ENCODE measurements around the gene USP48.

USP48 gene

DNA sequence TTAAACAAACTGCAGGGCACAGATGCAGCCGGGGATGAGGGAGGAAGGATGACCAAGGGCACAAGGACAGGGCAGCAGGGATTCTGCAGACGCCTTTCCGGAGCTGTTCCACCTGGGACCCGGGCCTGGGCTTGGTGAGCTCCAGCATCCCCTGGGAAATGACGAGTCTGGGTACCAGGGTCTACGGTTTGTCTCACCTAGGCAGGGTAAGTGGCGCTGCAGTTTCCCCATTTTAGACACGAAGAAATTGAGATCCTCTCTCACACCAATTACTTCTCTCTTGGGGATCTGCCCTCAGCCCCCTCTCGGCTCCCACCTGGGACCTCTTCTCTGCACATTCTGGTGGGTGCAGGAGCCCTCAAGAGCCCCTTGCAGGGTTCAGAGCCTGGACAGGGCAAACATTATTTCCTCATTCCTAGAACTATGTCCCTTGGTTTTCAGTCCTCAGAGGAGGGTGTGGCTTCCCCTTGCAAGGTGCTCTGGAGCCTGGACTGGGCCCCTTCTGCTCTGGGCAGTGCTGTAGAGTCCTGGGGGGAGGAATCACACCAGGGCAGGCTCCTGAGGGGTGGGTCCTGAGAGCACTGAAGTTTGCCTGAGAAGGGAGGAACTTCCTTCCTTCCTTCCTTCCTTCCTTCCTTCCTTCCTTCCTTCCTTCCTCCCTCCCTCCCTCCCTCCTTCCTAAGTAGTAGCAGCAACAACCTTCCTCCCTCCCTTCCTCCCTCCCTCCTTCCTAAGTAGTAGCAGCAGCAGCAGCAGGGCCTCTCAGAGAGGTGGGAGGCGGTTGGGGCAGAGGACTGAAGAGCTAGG lies 129.8 kb downstream of the USP48 start:
- Histone ChIP-seq H3K9me3 (ENCODE audit: insufficient read depth, low read depth, low read length) (no peaks in the 10 kb centered on the region), H3K36me3 (ENCODE audit: insufficient read depth, low read length) (no peaks in the 10 kb centered on the region), H3K4me3 (ENCODE audit: low read length, poor library complexity, severe bottlenecking) (no peak overlapping the region), H3K79me2 (ENCODE audit: insufficient read depth, low read length) (no peaks in the 10 kb centered on the region), H3K9me2 (replicated peaks; ENCODE audit: low read depth, low read length) (no peaks in the 10 kb centered on the region), H4K20me1 (ENCODE audit: insufficient read depth, low read length, poor library complexity, severe bottlenecking) (no peaks in the 10 kb centered on the region), H2AFZ (ENCODE audit: low read length) (no peak overlapping the region), H3K9ac (ENCODE audit: low read depth, low read length, poor library complexity, severe bottlenecking) (no peak overlapping the region), H3K4me1 (ENCODE audit: insufficient read depth, low read length, poor library complexity, severe bottlenecking) (no peaks in the 10 kb centered on the region), H3K27me3 (ENCODE audit: insufficient read depth, low read length, poor library complexity, severe bottlenecking) (no peaks in the 10 kb centered on the region), H3F3A (ENCODE audit: low read depth) (no peaks in the 10 kb centered on the region), H3K4me2 (ENCODE audit: low read depth, low read length, poor library complexity, severe bottlenecking) (no peak overlapping the region)
- TF ChIP-seq EZH2phosphoT487 (IDR thresholded peaks at IDR 0.05; ENCODE audit: borderline replicate concordance): no peak

DNA sequence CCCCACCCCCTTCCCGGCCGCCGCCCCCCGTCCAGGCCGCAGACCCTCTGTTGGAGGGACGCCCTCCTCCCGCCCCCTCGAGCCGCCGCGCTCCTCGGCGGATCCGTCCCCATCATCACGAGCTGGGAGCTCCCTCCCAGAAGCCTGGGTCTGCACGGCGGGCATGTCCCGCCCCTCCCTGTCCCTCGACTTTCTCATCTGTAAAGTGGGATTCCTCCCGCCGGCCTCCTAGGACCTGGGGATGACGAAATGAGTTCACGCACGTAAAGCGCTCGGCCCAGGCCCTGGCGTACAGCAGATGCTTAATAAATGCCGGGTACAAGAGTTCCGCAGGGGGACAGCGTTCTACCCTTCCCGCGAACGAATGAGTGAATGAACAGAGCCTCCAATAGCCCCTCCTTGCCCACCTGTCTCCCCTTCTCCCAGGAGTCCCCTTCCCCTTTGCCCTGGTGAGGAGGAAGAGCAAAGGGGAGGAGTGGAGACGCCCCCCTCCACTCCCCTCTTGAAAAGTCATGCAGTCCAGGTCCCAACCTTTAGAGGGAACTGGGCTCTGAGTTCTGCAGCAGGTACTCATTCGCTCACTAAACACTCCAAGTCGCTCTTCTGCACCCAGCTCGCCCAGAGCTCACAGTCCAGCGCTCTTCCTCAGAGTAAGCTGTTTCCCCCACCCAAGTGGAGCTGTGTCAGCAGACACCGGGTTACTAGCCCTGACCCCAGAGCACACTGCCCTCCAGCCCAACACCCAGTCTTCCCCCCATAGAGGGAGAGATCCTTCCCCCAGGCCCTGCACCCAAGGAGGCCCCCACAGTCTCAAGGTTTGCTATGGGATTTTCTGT lies 130.6 kb downstream of the USP48 start:
- Histone ChIP-seq H2AFZ (ENCODE audit: low read length) (no peak overlapping the region), H3K4me2 (ENCODE audit: low read depth, low read length, poor library complexity, severe bottlenecking) (no peak overlapping the region), H3K27me3 (ENCODE audit: insufficient read depth, low read length, poor library complexity, severe bottlenecking) (no peaks in the 10 kb centered on the region), H3K4me3 (ENCODE audit: low read length, poor library complexity, severe bottlenecking) (no peak overlapping the region), H3K36me3 (ENCODE audit: insufficient read depth, low read length) (no peaks in the 10 kb centered on the region), H3F3A (ENCODE audit: low read depth) (no peaks in the 10 kb centered on the region), H3K79me2 (ENCODE audit: insufficient read depth, low read length) (no peaks in the 10 kb centered on the region), H3K9me3 (ENCODE audit: insufficient read depth, low read depth, low read length) (no peaks in the 10 kb centered on the region), H3K9ac (ENCODE audit: low read depth, low read length, poor library complexity, severe bottlenecking) (no peak overlapping the region), H4K20me1 (ENCODE audit: insufficient read depth, low read length, poor library complexity, severe bottlenecking) (no peaks in the 10 kb centered on the region), H3K9me2 (replicated peaks; ENCODE audit: low read depth, low read length) (no peaks in the 10 kb centered on the region), H3K4me1 (ENCODE audit: insufficient read depth, low read length, poor library complexity, severe bottlenecking) (no peaks in the 10 kb centered on the region)
- TF ChIP-seq CTCF (conservative IDR thresholded peaks at IDR 0.05; ENCODE audit: low read length): no peak
- no peak for TF ChIP-seq EZH2phosphoT487 (IDR thresholded peaks at IDR 0.05; ENCODE audit: borderline replicate concordance)

DNA sequence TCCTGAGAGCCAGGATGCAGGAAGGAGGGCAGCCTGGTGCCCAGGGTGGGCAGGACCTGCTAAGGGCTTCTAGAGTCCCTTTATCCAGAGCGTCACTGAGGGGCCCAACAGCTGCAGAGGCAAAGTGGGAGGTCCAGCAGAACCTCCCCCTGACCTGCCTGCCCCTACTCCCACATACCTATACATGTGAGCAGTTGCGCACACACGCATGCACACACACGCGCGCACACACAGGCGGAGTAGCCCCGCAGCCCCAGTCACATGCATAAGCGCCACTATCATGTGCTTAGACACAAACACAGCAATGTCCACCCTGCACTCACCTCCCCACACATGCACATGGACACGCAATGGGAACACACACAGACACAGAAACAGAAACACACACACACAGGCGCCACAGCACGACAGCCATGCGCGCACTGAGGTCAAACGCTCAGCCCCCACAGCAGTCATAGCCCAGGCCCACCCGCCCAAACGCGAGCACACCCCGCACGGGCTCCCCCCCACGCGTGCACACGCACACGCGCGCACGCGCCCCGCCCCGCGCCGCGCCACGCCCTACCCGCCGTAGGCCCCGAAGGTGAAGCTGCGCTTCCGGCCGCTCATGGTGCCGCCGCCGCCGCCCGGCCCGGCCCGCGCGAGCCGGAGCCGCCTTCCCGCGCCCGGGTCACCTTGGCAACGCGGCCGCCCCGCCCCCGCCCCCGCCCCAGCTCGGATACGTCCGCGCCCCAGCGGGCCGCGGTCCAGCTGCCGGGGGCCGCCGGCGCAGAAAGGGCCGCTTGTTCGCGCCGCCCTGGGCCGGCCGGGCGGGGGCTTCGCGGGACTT lies 131.5 kb downstream of the USP48 start:
- Histone ChIP-seq H3K36me3 (ENCODE audit: insufficient read depth, low read length) (no peaks in the 10 kb centered on the region), H4K20me1 (ENCODE audit: insufficient read depth, low read length, poor library complexity, severe bottlenecking) (no peaks in the 10 kb centered on the region), H3K79me2 (ENCODE audit: insufficient read depth, low read length) (no peaks in the 10 kb centered on the region), H3K4me3 (ENCODE audit: low read length, poor library complexity, severe bottlenecking) (no peak overlapping the region), H3K4me1 (ENCODE audit: insufficient read depth, low read length, poor library complexity, severe bottlenecking) (no peaks in the 10 kb centered on the region), H3K27me3 (ENCODE audit: insufficient read depth, low read length, poor library complexity, severe bottlenecking) (no peaks in the 10 kb centered on the region), H2AFZ (ENCODE audit: low read length) (no peak overlapping the region), H3K9me2 (replicated peaks; ENCODE audit: low read depth, low read length) (no peaks in the 10 kb centered on the region), H3F3A (ENCODE audit: low read depth) (no peaks in the 10 kb centered on the region), H3K9me3 (ENCODE audit: insufficient read depth, low read depth, low read length) (no peaks in the 10 kb centered on the region), H3K4me2 (ENCODE audit: low read depth, low read length, poor library complexity, severe bottlenecking) (no peak overlapping the region), H3K9ac (ENCODE audit: low read depth, low read length, poor library complexity, severe bottlenecking) (no peak overlapping the region)
- TF ChIP-seq EZH2phosphoT487 (IDR thresholded peaks at IDR 0.05; ENCODE audit: borderline replicate concordance): no peak
- no peak for TF ChIP-seq CTCF (conservative IDR thresholded peaks at IDR 0.05; ENCODE audit: low read length)
